GM19351 (cell line): ENCODE data around the gene HPCAL4.

Experiments used
- ATAC-seq: cut with Tn5 transposase; IDR thresholded peaks from one replicate; pipeline ENCODE4 v1.9.1; 2021; ENCODE audit warnings: mild to moderate bottlenecking, moderate library complexity; ENCODE audit not compliant: unreplicated experiment

Gene HPCAL4

GRCh38 chr1:39631361-39632322 is 59.6 kb downstream of the HPCAL4 start:
- no peak for ATAC-seq

DNA sequence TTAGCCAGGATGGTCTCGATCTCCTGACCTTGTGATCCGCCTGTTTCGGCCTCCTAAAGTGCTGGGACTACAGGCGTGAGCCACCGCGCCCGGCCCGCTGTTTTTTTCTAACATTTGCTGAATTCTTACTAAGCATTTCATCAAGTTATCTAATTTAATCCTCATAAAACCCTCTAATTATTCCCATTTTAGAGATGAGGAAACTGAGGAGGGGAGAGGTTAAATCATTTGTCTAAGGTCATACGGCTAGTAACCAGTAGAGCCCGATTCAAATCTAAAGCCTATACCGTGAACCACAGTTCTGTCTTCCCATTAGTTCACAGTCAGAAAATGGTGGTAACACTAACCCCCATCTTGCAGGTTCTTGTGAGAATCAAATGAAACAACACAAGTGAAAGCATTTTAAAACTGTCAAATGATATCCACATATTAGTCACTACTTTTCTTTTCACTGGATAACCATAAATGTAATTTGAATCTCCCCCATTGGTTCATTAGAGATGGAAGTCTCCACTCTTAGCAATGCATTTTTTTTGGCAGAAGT is 62.4 kb downstream of the HPCAL4 start:
- ATAC-seq = no peak
